HL-60/S4 treated with phorbol 12-myristate 13-acetate at 8.2 ng/mL for 4 days and 3 days (cell line): ENCODE data around the gene WDR64.
"Not testable (repeated sequence)": the region's sequence is repeated elsewhere in the genome, so short reads cannot be mapped to it uniquely, and the experiment has no call there.

Source experiments
- in situ Hi-C: fragments of 300-500 bp; cut with MboI; formaldehyde crosslinking; loops from 2 replicates; pipeline ENCODE4 v1.15.0; 2022; ENCODE audit warnings: low sequenced_read_pairs

The WDR64 gene

GRCh38 chr1:241648159-241648558, 3.9 kb upstream of the WDR64 start:
- in situ Hi-C loops = loop anchor here (25.0 kb wide), 1 partner anchor 111 kb away; the partner anchor contains the start of gene KMO

GRCh38 chr1:241654019-241654418, 1.9 kb downstream of the WDR64 start:
- in situ Hi-C loops = no loop called here

GRCh38 chr1:241654641-241655040, 2.6 kb downstream of the WDR64 start:
- in situ Hi-C loops = no loop called here

- in situ Hi-C loops = no loop called here
Observed at GRCh38 chr1:241658081-241658793, 6.2 kb downstream of the WDR64 start.

- in situ Hi-C loops = not testable (repeated sequence)
Observed at GRCh38 chr1:241659016-241659415, 6.9 kb downstream of the WDR64 start.

GRCh38 chr1:241660424-241660972, 8.4 kb downstream of the WDR64 start:
- in situ Hi-C loops = no loop called here

GRCh38 chr1:241666419-241666818, 14.3 kb downstream of the WDR64 start:
- in situ Hi-C loops = no loop called here

GRCh38 chr1:241672301-241672700, 20.2 kb downstream of the WDR64 start:
- in situ Hi-C loops = no loop called here

- in situ Hi-C loops = no loop called here
Observed at GRCh38 chr1:241674805-241675384, 22.8 kb downstream of the WDR64 start.

- in situ Hi-C loops = no loop called here
Observed at GRCh38 chr1:241675983-241676382, 23.9 kb downstream of the WDR64 start.

GRCh38 chr1:241677201-241677600, 25.1 kb downstream of the WDR64 start:
- in situ Hi-C loops = no loop called here

GRCh38 chr1:241678536-241678935, 26.5 kb downstream of the WDR64 start:
- in situ Hi-C loops = no loop called here

GRCh38 chr1:241679404-241679803, 27.3 kb downstream of the WDR64 start:
- in situ Hi-C loops = no loop called here

GRCh38 chr1:241679961-241680360, 27.9 kb downstream of the WDR64 start:
- in situ Hi-C loops = no loop called here

- in situ Hi-C loops = not testable (repeated sequence)
Observed at GRCh38 chr1:241681861-241682448, 29.9 kb downstream of the WDR64 start.

- in situ Hi-C loops = no loop called here
Observed at GRCh38 chr1:241682921-241683320, 30.8 kb downstream of the WDR64 start.

- in situ Hi-C loops = no loop called here
Observed at GRCh38 chr1:241684108-241684507, 32.0 kb downstream of the WDR64 start.

- in situ Hi-C loops = no loop called here
Observed at GRCh38 chr1:241688940-241689368, 36.9 kb downstream of the WDR64 start.

GRCh38 chr1:241695246-241696171, 43.4 kb downstream of the WDR64 start:
- in situ Hi-C loops = no loop called here

GRCh38 chr1:241696172-241696814, 44.2 kb downstream of the WDR64 start:
- in situ Hi-C loops = no loop called here
